Left renal cortex interstitium (tissue), 4 donors: ENCODE results near the gene TXNDC8. TPM values are rescaled to one million over a fixed set of nuclear protein-coding genes. Genes with fewer than 3 reads are reported as not detected.
"Not testable (repeated sequence)": the region's sequence is repeated elsewhere in the genome, so short reads cannot be mapped to it uniquely, and the experiment has no call there.

Experiments used
- DNase-seq, 4 donors: peaks; one replicate each; pipeline ENCODE4 v3.0.0-alpha.2; 2013; ENCODE audit warnings: low read depth in 4 of 4, low spot score in 2 of 4, missing footprints in 1 of 4
- polyA plus RNA-seq, 4 donors: library from polyadenylated mRNA; unstranded; fragments of 120-200 nt; gene quantifications; one replicate each; pipeline ENCODE4 v1.2.1, GENCODE V29; 2013; ENCODE audit not compliant: insufficient read length in 4 of 4

The TXNDC8 gene
- polyA plus RNA-seq, result not detected

- no peak for DNase-seq
Measured at GRCh38 chr9:110337727-110338126, at the start of gene TXNDC8. TSS of gene TXNDC8 (minus strand) at chr9:110337863.

- no peak for DNase-seq
Measured at GRCh38 chr9:110383491-110383890, 45.8 kb upstream of the TXNDC8 start.

DNA sequence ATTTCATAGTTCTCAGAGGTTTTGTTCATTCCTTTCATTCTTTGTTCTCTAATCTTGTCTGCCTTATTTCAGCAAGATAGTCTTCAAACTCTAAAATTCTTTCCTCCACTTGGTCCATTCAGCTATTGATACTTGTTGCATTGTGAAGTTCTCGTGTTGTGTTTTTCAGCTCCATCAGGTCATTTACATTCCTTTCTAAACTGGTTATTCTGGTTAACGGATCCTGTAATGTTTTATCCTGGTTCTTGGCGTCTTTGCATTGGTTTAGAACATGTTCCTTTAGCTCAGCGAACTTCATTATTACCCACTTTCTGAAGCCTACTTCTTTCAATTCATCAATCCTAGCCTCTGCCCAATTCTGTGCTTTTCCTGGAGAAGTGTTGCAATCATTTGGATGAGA, 45.1 kb upstream of the TXNDC8 start:
- DNase-seq, result no peak

DNA sequence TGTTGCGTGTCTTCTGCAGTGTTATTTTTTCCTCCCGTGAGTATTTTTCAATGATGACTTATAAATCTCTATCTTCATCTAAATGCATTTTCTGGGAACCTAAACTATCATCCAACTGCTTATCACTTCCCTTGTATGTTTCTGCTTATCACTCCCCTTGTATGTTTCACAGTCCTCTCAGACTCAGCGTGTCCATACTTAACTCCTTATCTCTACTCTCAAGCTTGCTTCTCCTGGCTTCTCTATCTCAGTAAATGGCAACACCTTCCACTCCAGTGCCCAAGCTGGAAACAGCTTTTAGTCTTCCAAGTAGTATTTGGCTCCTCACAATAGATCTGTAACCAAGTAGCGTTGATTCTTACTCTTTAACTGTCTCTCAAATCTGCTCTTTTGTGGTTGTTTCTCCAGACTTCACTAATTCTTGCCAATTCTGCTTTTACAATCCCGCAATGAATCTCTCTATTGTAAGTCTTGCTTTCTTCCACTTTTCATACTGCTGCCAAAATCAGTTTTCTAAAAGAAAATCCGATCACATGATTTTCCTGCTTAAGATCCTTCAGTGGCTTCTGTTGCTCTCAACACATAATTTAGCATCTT, 33.8 kb upstream of the TXNDC8 start:
- no peak for DNase-seq

- no peak for DNase-seq
Measured at GRCh38 chr9:110370315-110370714, 32.7 kb upstream of the TXNDC8 start.

DNA sequence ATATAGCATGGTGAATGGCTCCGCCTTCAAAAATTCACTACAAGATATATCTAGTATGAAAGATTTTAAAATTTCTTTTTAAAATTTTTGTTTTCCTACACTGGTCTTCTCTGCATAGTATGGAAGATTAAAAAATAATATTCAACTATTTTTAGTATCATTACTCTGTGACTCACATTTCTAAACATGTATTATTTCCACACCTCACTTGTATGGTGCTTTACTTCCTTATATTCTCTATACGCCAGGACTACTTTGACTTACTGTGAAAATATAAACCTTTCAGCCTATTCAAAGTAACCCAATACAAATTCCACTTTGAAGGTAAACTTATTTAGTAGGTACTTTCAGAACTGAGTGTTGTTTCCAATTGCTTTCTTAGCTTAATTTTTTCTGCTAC, 26.8 kb upstream of the TXNDC8 start:
- DNase-seq, result no peak

DNA sequence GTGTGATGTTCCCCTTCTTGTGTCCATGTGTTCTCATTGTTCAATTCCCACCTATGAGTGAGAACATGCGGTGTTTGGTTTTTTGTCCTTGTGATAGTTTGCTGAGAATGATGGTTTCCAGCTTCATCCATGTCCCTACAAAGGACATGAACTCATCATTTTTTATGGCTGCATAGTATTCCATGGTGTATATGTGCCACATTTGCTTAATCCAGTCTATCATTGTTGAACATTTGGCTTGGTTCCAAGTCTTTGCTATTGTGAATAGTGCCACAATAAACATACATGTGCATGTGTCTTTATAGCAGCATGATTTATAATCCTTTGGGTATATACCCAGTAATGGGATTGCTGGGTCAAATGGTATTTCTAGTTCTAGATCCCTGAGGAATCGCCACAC, 21.3 kb upstream of the TXNDC8 start:
- DNase-seq, result not testable (repeated sequence)

- DNase-seq, result no peak
Measured at GRCh38 chr9:110357505-110357904, 19.8 kb upstream of the TXNDC8 start.

GRCh38 chr9:110356639-110357395, 19.2 kb upstream of the TXNDC8 start:
- no peak for DNase-seq

GRCh38 chr9:110355911-110356310, 18.2 kb upstream of the TXNDC8 start:
- DNase-seq, result no peak

- DNase-seq, result no peak
Measured at GRCh38 chr9:110351009-110351467, 13.4 kb upstream of the TXNDC8 start.

DNA sequence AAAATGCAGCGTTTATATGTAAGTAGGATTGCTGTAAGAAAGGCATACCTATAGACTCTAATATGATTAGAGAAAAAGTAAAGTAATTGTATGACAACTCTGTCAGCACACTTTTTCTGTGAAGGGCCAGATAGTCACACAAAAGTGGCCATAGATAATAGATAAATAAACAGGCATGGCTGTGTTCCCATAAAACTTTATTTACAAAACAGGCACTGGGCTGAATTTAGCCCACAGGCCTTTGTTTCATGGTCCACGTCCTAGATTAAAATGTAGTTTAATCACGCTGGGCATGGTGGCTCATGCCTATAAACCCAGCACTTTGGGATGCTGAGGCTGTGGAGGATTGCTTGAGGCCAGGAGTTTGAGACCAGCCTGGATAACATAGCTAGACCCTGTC, 8.7 kb upstream of the TXNDC8 start:
- no peak for DNase-seq

GRCh38 chr9:110344821-110345220, 7.2 kb upstream of the TXNDC8 start:
- no peak for DNase-seq

- no peak for DNase-seq
Measured at GRCh38 chr9:110343551-110343950, 5.9 kb upstream of the TXNDC8 start.

DNA sequence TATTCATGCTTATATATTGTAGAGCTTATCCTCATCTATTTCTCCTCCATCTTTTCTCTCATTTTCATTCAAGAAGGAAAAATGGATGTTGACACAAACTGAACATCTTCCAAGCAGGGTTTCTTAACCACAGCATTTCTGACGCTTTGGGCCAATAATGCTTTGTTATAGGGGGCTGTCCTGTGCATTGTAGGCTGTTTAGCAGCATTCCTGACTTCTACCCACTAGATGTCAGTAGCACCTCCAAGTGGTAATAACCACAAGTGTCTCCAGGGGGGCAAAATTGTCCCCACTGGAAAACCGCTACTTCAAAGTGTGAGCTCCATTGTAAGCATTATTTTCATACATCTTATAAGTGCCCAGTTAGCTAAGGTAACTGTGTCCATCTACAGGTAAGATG, 2.6 kb upstream of the TXNDC8 start:
- no peak for DNase-seq

GRCh38 chr9:110338143-110338542, 480 bp upstream of the TXNDC8 start:
- DNase-seq, result peak in 2 of 4 donors; percentile 18 to 31

DNA sequence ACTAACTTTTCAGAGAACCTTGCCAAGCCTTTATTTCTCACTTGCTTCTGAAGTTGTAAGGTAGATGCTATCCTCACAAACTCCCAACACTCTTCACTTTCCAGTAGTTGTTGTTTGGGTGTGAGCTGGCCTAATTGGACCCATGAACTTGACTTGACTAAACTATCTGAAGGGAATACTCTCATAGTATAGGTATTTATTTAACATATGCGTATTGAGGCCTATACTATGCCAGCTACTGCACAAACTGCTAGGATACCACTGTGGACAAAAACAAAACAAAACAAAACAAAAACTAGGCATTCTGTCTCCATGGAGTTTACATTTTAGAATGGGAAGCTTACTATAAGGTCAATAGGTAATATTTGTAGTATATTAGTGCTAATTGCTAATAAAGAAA, 1.3 kb downstream of the TXNDC8 start:
- DNase-seq, result no peak

GRCh38 chr9:110334871-110335270, 2.8 kb downstream of the TXNDC8 start:
- DNase-seq, result no peak

GRCh38 chr9:110334183-110334582, 3.5 kb downstream of the TXNDC8 start:
- DNase-seq, result no peak

GRCh38 chr9:110332766-110333165, 4.9 kb downstream of the TXNDC8 start:
- DNase-seq, result no peak

DNA sequence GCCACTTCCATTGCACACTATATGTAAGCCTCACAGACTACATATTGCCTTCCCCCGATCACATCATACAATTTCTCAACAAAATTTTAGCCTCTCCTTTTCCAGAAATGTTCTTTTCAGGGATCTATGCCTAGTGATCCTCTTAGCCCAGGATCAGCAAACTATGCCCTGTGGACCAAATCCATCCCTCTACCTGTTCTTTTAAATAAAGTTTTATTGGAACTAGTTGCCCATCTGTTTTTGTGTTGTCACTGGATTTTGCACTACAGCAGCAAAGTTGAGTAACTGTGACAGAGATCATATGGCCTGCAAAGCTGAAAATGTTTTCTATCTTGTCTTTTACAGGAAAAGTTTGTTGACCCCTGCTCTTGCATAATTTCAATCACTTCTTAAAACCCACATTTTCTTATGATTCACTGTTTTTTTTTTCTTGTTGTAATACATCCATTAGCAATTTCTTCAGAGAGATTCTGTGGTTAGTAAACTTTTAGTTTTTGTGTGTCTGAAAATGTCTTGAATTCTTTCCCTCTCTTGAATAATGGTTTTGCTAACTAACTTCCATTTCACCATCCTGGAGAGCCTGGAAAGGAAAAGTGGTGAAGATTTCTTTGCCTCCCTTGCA, 7.1 kb downstream of the TXNDC8 start:
- DNase-seq, result no peak
